Brain pericyte (primary cell): ENCODE data around the gene ZP4.
"Not testable (repeated sequence)": the region's sequence is repeated elsewhere in the genome, so short reads cannot be mapped to it uniquely, and the experiment has no call there.

ENCODE experiments used
- DNase-seq: peaks from one replicate; pipeline ENCODE4 v3.0.0-alpha.2; 2012; ENCODE audit warnings: low read depth, low spot score

The ZP4 gene

DNA sequence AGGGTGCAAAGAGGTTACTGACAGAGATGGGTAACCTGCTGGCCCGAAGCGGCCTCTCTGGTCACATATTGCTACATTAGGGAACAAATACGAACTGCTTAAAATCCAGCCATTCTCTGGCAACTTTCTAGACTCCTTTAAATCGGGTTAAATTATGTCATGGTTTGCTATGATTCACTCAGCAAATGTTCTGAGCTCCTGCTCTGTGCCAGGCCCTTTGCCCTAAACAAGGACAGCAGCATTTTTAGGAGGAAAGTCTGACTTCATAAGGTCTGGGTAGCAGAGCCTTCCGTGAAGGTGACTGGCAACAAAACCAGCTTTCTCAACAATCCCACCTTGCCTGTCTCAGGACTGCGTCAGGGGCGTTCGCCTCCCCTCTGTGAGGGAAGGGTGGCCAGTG is 15.4 kb downstream of the ZP4 start:
- no peak for DNase-seq

DNA sequence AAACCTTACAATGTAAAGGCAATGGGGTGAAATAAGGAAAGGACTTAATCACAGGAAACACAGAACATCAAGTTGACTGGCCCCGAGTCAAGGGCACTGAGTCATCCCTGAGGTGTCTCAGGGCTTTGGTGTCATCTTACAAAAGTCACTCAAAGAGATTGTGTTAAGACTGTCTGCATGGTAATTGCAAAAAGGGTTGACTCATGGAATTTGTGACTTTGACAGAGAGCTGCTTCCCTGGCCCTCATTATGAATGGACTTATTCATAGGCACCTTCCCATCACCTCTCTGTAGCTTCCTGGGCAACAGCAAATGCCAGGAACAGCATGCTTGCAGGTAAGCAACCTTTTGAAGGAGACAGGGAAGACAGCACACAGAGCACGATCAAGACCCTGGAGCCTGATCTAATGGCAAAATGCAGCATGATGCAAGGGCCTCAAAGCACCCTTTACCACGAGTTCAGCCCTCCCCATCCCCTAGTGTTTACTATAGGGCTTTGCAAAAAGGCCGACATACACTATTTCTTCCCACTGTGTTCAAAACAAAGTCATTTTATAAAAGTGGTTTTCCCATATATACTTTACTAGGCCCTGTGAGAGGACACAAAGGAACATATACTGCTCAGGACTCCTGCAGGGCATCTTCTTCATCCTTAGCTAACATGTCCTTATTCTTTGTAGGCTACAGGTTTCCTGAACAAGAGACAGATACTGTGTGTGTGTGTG is 17.1 kb downstream of the ZP4 start:
- DNase-seq: no peak

GRCh38 chr1:237868817-237869600 is 21.7 kb downstream of the ZP4 start:
- no peak for DNase-seq

- DNase-seq: no peak
Measured at GRCh38 chr1:237867380-237867888, 23.3 kb downstream of the ZP4 start.

- DNase-seq: no peak
Measured at GRCh38 chr1:237864338-237865244, 26.1 kb downstream of the ZP4 start.

DNA sequence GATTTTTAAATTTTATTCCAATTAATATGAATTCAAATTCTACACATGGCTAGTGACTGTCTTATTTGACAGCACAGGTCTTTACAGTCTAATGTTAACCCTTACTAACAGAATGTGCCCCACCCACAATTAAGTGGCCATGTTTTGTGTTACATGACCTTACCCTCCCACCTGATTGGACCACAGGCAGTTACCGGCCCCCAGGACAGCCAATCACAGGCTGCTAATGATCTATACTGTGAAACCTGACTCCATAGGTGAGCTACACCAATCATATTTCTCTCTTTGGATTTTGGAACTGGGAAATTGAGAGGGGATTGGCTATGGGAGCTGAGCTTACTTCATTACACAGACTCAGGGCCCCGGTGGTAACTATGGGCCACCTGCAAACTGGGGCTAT is 27.5 kb downstream of the ZP4 start:
- no peak for DNase-seq

DNA sequence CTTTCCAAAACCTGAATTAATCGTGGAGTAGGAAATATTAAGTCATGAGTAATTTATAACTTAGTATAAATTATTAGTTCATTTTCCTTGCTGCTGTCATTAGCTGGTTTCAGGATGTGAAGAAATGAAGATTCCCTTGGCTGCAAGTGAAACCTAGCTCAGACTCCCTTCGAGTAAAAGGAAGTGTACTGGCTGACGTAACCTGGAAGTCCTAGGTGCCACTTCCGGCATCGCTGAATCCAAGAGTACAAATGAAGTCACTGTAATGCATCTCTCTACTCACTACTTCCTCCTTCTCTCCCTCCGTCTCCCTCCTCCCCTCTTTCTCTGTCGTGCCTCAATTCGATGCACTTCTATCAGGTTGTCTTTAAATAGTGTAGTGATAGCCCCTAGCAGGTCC is 28.8 kb downstream of the ZP4 start:
- DNase-seq: no peak

GRCh38 chr1:237858992-237859391 is 31.7 kb downstream of the ZP4 start:
- no peak for DNase-seq

DNA sequence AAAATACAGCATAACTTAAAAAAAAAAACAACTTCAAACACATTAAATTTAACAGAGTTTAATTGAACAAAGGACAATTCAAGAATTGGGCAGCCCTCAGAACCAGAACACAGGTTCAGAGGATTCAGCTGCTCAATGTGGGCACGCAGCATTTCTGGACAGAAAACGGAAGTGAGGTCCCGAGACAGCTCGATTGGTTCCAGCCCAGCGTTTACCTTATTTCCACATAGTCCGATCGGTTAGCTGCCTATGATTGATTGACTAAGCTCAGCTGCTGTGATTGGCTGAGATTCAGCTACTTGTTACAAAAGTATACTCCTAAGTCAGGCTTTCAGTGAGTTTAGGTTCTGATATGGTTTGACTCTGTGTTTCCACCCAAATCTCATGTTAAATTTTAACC is 33.3 kb downstream of the ZP4 start:
- DNase-seq: no peak

- no peak for DNase-seq
Measured at GRCh38 chr1:237852342-237852741, 38.4 kb downstream of the ZP4 start.

- DNase-seq: no peak
Measured at GRCh38 chr1:237851210-237851845, 39.4 kb downstream of the ZP4 start.

- DNase-seq: not testable (repeated sequence)
Measured at GRCh38 chr1:237843516-237843915, 47.2 kb downstream of the ZP4 start.

DNA sequence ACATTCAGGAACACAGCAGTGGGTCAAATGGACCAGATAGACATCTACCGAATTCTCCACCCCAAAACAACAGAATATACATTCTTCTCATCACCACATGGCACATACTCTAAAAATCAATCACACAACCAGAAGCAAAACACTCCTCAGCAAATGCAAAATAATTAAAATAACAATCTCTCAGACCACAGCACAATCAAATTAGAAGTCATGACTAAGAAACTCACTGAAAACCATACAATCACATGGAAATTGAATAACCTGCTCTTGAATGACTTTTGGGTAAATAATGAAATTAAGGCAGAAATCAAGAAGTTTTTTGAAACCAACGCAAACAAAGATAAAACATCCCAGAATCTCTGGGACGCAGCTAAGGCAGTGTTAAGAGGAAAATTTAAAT is 49.2 kb downstream of the ZP4 start:
- no peak for DNase-seq

- no peak for DNase-seq
Measured at GRCh38 chr1:237838904-237839534, 51.7 kb downstream of the ZP4 start.

GRCh38 chr1:237838320-237838719 is 52.4 kb downstream of the ZP4 start:
- no peak for DNase-seq

DNA sequence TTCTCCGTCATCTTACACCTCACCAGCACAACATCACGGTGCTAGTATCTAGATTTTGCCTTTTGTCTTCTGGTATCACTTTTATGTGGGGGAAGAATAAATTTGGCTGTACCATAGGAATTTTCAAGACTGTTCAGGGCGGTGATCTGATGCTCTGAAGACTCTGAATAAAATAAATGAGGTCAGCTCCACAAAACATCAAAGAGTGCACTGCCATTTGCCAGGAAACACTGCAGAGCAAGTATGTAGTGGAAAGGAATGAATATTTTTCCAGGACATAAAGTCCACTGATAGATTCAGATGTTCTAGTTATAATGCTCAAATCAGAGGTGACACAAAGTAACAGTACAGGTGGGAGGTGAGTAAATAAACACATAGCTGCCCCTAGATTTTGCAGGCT is 56.3 kb downstream of the ZP4 start:
- no peak for DNase-seq

DNA sequence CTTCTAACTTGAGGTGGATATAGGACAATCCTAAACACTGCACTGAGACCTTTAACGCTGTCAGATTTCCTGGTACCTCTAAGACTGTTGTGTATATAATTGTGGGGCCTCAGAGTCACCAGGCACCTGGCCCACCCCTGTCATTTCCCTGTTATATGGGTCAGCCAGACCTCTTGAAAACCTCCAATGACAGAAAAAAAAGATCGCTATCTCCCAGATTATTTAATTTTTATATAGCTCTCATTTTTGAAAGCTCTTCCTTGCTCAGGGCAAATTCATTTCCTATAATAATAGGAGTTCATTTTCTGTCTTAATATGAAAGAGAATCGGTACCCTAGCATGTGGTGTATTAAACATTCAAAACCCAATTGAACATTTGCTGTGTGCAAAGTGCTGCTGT is 56.7 kb downstream of the ZP4 start:
- DNase-seq: no peak

DNA sequence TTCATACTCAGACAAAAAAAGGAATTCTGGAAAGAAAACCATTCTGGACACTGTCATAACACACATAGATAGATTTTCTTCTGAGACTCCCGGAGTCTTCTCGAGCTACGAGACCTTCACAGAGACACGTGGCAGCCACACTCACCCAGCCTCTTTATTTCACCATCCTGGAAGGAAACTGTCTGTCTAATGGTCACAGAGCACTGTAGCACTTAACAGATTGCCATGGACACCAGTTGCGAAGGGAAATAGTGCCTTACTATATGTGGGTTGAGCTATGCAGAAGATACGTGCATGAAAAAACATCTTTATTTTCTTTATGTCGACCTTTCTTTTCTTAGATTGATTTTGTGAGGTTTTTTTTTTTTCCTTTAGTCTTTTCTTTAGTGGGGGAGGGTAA is 57.9 kb downstream of the ZP4 start:
- DNase-seq: no peak
